Duodenal mucosa (tissue), 2 donors: ENCODE data around the gene MTHFD1L.

Source experiments
- H3K27ac ChIP-seq: one replicate; pipeline ENCODE4 v1.7.0; 2013; ENCODE audit warnings: low read depth, low read length
- H3K27me3 ChIP-seq, 2 donors: one replicate each; pipeline ENCODE4 v1.7.0; 2013; ENCODE audit warnings: low read length in 2 of 2, control low read depth in 1 of 2; ENCODE audit not compliant: insufficient read depth in 2 of 2, control insufficient read depth in 1 of 2
- H3K36me3 ChIP-seq, 2 donors: one replicate each; pipeline ENCODE4 v1.7.0; 2013; ENCODE audit warnings: low read length in 2 of 2, control low read depth in 1 of 2; ENCODE audit not compliant: insufficient read depth in 2 of 2, control insufficient read depth in 1 of 2
- H3K4me1 ChIP-seq, 2 donors: one replicate each; pipeline ENCODE4 v1.7.0; 2013; ENCODE audit warnings: low read length in 2 of 2, control low read depth in 1 of 2; ENCODE audit not compliant: insufficient read depth in 2 of 2, control insufficient read depth in 1 of 2
- H3K4me3 ChIP-seq, 2 donors: one replicate each; pipeline ENCODE4 v1.7.0; 2013; ENCODE audit warnings: low read length in 2 of 2, low read depth in 1 of 2
- H3K9ac ChIP-seq, 2 donors: one replicate each; pipeline ENCODE4 v1.7.0; 2013; ENCODE audit warnings: low read length in 2 of 2, low read depth in 1 of 2
- H3K9me3 ChIP-seq, 2 donors: one replicate each; pipeline ENCODE4 v1.7.0; 2013; ENCODE audit warnings: low read length in 2 of 2, control low read depth in 1 of 2; ENCODE audit not compliant: control insufficient read depth in 1 of 2

The MTHFD1L gene

GRCh38 chr6:150930841-150931240, 65.3 kb downstream of the MTHFD1L start:
- no peak overlapping the region for H3K4me3 ChIP-seq
- peaks cover 0 to 3% of the 10 kb centered on the region in 2 donors for H3K36me3 ChIP-seq
- H3K9me3 ChIP-seq, result no peaks in the 10 kb centered on the region
- H3K4me1 ChIP-seq, result no peaks in the 10 kb centered on the region
- H3K27me3 ChIP-seq, result no peaks in the 10 kb centered on the region
- no peak overlapping the region for H3K27ac ChIP-seq
- no peak overlapping the region for H3K9ac ChIP-seq

GRCh38 chr6:150931405-150931804, 65.9 kb downstream of the MTHFD1L start:
- H3K9ac ChIP-seq, result no peak overlapping the region
- H3K27me3 ChIP-seq, result no peaks in the 10 kb centered on the region
- no peak overlapping the region for H3K4me3 ChIP-seq
- H3K9me3 ChIP-seq, result no peaks in the 10 kb centered on the region
- H3K27ac ChIP-seq, result no peak overlapping the region
- H3K4me1 ChIP-seq, result no peaks in the 10 kb centered on the region
- peaks cover 0 to 3% of the 10 kb centered on the region in 2 donors for H3K36me3 ChIP-seq

GRCh38 chr6:150932996-150933395, 67.5 kb downstream of the MTHFD1L start:
- Histone ChIP-seq H3K4me3 (no peak overlapping the region), H3K9me3 (no peaks in the 10 kb centered on the region), H3K9ac (no peak overlapping the region), H3K27me3 (no peaks in the 10 kb centered on the region), H3K36me3 (peaks cover 0 to 8% of the 10 kb centered on the region in 2 donors), H3K4me1 (no peaks in the 10 kb centered on the region), H3K27ac (no peak overlapping the region)

- no peaks in the 10 kb centered on the region for H3K9me3 ChIP-seq
- no peak overlapping the region for H3K4me3 ChIP-seq
- no peak overlapping the region for H3K27ac ChIP-seq
- H3K9ac ChIP-seq, result no peak overlapping the region
- H3K27me3 ChIP-seq, result no peaks in the 10 kb centered on the region
- peaks cover 0 to 16% of the 10 kb centered on the region in 2 donors for H3K36me3 ChIP-seq
- no peaks in the 10 kb centered on the region for H3K4me1 ChIP-seq
These were observed 68.9 kb downstream of the MTHFD1L start for GRCh38 chr6:150934380-150934779.

- Histone ChIP-seq H3K9ac (no peak overlapping the region), H3K27ac (no peak overlapping the region), H3K36me3 (peaks cover 0 to 16% of the 10 kb centered on the region in 2 donors), H3K4me3 (no peak overlapping the region), H3K27me3 (no peaks in the 10 kb centered on the region), H3K9me3 (no peaks in the 10 kb centered on the region), H3K4me1 (no peaks in the 10 kb centered on the region)
These were observed 70.6 kb downstream of the MTHFD1L start for GRCh38 chr6:150936021-150936555.

- Histone ChIP-seq H3K27ac (no peak overlapping the region), H3K9ac (no peak overlapping the region), H3K4me3 (no peak overlapping the region), H3K36me3 (peaks cover 0 to 16% of the 10 kb centered on the region in 2 donors), H3K4me1 (no peaks in the 10 kb centered on the region), H3K9me3 (no peaks in the 10 kb centered on the region), H3K27me3 (no peaks in the 10 kb centered on the region)
These were observed 71.8 kb downstream of the MTHFD1L start for GRCh38 chr6:150937132-150937906.

GRCh38 chr6:150939399-150939798, 73.9 kb downstream of the MTHFD1L start:
- no peaks in the 10 kb centered on the region for H3K4me1 ChIP-seq
- H3K27ac ChIP-seq, result no peak overlapping the region
- H3K4me3 ChIP-seq, result no peak overlapping the region
- H3K9me3 ChIP-seq, result no peaks in the 10 kb centered on the region
- no peaks in the 10 kb centered on the region for H3K27me3 ChIP-seq
- no peak overlapping the region for H3K9ac ChIP-seq
- peaks cover 0 to 12% of the 10 kb centered on the region in 2 donors for H3K36me3 ChIP-seq

GRCh38 chr6:150940941-150941340, 75.4 kb downstream of the MTHFD1L start:
- Histone ChIP-seq H3K4me3 (no peak overlapping the region), H3K27me3 (no peaks in the 10 kb centered on the region), H3K36me3 (peaks cover 0 to 12% of the 10 kb centered on the region in 2 donors), H3K27ac (no peak overlapping the region), H3K4me1 (no peaks in the 10 kb centered on the region), H3K9me3 (no peaks in the 10 kb centered on the region), H3K9ac (no peak overlapping the region)

- Histone ChIP-seq H3K36me3 (peaks cover 10 to 21% of the 10 kb centered on the region in 2 donors), H3K27ac (no peak overlapping the region), H3K4me3 (no peak overlapping the region), H3K27me3 (no peaks in the 10 kb centered on the region), H3K9me3 (no peaks in the 10 kb centered on the region), H3K9ac (no peak overlapping the region), H3K4me1 (no peaks in the 10 kb centered on the region)
These were observed 84.0 kb downstream of the MTHFD1L start for GRCh38 chr6:150949526-150949925.

- no peaks in the 10 kb centered on the region for H3K4me1 ChIP-seq
- H3K36me3 ChIP-seq, result peaks cover 10 to 19% of the 10 kb centered on the region in 2 donors
- no peak overlapping the region for H3K4me3 ChIP-seq
- no peak overlapping the region for H3K9ac ChIP-seq
- H3K9me3 ChIP-seq, result no peaks in the 10 kb centered on the region
- H3K27me3 ChIP-seq, result no peaks in the 10 kb centered on the region
- no peak overlapping the region for H3K27ac ChIP-seq
These were observed 88.3 kb downstream of the MTHFD1L start for GRCh38 chr6:150953851-150954250.
